ENCODE results near the gene PVALEF.

The PVALEF gene

DNA sequence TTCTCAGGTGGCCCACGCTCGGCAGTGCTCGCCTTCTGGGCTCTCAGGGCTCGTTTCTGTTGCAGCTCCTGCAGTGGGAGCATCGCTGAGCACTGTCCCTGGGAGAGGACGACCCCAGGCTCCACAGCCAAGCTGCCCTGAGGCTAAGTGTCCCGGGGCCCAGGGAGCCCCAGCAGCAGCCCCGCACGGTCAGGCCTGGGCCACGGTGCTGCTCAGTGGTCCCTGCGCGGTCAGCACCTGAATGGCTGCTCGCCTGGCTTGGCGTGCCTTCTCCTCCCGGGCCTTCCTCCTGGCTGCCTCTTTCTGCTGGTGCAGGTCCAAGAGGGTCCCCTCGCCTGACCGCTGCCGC lies 34.1 kb downstream of the PVALEF start:
- DNase-seq, result no peak

DNA sequence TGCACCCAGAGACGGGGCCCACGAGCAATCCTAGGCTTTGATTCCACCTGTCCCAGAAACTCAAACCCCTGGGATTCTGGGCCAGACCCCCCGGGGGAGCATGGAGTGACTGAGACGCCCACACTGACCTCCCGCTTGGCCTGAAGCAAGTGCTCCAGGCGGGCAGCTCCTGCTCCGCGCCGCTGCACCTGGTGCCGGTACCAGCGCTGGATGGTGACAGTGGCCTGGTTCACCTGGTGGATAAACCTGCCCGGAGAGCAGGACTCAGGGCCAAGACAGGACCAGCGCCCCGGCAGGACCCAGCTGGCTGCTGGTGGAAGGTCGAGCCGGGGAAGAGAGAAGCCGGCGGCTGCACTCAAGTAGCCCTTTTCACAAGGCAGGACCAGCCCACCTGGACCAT lies 34.9 kb downstream of the PVALEF start:
- DNase-seq, result no peak

DNA sequence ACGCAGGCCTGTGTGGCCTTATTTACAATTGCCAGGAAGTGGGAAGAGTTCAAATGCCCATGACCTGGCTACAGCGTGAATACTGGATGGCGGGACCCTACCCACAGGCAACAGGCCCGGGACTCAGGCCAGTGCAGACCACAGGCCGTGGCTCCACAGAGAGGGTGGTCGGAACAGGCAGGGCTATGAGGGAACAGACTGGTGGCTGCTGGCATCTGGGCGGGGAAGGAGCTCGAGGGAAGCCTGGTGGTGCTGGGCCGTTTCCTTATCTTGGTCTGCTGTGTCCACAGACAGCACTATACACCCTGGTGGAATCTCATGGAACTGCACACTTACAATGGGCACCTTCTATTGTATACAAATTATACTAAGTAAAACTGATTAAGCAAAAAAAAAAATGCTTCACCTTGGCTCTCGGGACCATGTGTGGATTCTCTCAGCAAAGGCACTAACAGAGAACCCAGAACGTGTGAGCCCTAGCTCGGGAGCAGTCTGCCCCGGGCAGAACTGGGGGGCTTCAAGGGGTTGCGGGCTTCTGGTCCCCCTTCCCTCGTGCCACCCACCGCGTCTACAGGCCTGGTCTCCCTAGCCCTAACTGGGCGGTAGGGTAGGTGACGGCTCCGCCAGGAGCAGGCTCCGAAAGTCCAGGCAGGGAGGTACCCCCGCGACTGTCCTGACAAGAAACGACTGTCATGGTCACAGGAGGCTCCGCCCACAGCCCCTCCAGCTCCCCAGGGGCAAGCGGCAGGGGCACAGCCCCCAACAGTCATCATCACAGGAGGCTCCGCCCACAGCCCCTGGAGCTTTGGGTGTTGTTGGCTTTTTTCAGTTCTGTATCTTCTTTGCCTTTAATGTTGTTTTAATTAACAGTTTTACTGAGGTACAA lies 35.6 kb downstream of the PVALEF start:
- DNase-seq, result peak; percentile 92 to 96

DNA sequence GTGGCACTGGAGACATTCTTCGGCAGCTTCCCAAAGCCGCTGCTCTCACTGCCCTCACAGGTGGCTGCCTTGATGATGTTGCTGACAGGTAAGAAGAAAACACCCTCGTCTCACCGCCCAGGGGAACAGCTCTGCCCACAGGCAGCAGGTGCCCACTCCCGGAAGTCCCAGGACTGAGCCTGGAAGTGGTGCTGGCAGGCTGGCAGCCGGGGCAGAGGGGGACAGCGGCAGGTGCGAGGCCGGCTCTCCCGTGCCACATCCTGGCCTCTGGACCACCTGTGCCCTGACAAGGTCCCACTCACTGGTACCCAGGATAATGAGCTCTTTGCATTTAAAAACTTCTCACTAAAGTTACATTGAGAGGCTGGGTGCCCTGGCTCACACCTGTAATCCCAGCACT lies 37.0 kb downstream of the PVALEF start:
- DNase-seq, result no peak

DNA sequence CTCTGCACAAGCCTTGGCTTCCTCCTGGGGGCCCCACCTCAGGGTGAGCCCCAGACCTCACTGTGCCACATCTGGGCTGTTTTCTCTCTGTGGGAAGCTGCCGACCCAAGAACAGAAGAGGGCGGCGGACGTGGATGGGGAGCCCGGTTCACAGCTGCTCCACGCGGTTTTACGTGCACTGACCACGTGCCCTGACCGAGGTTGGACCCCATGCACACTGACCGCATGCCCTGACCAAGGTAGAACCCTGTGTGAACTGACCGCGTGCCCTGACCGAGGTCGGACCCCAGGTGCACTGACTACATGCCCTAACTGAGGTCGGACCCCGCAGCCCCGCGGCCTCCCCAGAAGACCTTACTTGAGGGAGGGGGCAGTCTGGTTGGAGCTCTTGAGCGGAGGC lies 37.8 kb downstream of the PVALEF start:
- DNase-seq, result no peak

DNA sequence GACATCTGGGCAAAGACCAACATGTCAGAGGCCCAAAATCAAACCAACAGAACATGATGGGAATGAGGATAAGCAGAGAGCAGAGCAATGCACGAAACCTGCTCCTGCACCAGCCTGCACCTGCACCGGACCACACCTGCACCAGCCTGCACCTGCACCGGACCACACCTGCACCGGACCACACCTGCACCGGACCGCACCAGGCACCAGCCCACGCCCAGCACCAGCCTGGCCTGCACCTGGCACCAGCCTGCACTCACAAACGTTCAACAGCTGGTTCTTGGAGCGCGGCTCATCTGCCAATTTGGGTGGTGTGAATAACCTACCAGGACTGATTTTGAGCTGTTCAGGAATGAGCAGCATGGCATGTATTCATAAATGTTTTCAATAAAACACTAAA lies 39.3 kb downstream of the PVALEF start:
- no peak for DNase-seq

DNA sequence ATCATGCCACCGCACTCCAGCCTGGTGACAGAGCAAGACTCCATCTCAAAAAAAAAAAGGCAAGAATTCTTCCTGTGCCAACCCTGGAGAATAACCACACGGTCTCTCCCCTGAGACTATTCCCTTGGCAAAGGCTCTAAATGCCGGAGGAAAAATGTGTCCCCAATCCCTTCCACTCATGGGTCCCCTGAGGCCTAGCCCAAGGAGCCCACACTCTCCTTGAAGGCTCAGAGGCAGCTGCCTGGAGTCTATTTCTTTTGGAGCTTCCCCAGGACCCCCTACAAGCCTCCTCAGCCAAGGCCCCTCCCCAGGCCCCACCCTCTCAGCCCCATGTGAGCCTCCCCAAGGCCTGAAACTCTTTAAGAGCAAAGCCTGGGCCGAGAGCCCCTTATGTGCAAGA lies 40.9 kb downstream of the PVALEF start:
- no peak for DNase-seq

DNA sequence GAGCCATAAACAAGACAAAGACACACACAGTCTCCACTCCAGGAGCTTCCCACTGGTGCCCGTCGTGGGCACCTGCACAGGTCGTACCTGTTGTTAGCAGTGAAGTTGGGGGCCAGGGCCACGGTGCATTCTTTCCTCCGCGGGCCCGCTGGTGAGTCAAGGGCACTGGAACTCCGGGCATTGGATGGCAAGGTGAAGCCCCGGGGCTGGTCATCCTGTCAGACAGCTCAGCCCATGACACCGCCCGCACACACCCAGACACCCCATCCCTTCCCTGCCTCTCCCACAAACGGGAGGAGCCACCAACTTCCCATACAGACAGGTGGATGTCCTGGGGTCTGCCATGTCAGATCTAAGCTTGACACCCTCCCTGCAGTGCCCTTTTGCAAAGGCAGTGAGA lies 41.4 kb downstream of the PVALEF start:
- no peak for DNase-seq

DNA sequence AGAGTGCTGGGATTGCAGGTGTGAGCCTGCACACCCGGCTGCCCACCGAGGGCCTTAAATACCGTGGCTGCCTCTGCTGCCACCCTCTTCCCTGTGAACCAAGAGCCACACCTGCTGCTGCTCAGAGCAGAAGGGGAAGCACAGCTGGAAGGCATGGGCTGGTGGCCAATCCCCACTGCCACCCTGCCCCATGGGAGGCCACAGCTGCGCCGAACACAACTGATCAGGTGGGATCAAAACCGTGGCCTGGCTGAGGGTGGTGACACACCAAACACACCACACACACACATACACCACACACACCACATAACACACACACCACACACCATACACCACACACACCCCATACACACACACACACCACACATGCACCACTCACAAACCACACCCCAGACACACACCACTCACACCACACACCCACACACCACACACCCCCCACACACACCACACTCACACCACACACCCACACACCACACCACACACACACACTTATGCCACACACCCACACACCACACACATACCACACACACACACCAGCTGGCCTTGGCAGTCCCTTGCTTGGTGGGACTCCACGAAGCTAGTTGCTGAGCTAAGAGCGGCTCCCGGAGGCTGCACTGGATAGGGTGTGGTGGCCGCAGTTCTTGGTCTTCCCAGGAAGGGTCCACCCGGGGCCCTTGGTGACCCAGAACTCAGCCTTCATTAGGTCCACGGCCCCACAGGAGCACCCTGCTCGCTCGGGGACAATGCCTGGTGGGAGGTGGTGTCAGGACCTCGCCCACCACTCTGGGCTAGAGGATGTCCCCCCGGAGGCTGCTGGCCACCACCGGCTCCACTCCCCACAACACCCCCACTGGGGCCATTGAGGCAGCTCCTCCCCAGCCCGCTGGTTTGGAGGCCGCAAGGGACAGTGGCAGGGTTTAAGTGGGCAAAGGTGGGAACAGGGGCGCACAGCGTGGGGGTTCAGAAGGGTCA lies 42.6 kb downstream of the PVALEF start:
- no peak for DNase-seq

DNA sequence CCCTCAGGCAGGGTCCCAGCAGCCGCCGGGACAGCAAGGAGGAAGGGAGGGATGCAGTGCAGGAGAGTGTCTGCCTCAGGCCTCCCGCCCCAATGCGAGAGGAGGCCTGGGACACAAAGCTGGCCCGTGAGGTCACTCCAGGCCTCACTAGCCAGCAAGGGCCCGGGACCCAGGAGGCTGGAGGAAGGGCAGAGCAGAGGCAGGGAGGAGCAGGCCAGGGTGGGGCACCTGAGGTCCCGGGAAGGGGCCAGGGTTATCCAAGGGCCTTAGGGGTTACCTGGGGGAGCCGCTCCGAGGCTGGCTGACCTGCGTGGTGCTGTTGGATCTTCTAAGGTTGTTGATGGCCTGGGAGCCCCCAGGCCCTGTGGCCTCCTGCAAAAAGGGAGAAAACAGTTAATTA lies 43.3 kb downstream of the PVALEF start:
- no peak for DNase-seq

DNA sequence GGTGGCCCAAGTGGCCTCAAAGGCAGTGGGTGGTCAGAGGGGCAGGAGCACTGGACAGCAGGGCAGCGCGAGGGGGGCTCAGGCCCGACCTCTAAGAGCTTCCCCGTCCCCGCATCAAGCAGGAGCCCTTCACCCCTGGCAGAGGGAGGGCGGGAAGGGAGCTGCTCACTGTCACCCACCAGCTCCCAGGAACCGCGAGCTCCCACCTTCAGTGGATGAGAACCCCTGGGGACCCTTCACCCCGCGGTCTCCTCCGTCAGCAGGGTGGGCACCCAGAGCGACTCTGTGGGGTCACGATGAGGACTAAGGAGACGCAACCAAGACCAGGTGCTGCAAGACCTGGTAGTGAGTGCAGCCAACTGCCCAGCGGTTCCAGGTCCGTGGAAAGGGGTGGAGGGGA lies 43.8 kb downstream of the PVALEF start:
- DNase-seq, result no peak

DNA sequence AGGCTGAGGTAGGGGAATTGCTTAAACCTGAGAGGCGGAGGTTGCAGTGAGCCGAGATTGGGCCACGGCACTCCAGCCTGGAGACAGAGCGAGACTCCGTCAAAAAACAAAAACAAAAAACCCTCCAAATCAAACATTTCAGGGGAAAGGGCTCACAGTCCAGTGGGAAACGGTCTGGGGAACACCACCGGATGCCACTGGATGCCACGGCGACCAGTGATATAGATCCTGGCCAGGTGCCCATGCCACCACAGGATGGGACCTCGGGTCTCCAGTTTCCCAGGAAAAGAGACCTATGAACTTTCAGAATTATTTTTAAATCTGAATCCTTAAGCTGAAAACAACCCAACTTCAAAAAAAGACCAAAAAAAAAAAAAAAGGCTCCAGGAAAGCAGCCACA lies 45.2 kb downstream of the PVALEF start:
- no peak for DNase-seq

DNA sequence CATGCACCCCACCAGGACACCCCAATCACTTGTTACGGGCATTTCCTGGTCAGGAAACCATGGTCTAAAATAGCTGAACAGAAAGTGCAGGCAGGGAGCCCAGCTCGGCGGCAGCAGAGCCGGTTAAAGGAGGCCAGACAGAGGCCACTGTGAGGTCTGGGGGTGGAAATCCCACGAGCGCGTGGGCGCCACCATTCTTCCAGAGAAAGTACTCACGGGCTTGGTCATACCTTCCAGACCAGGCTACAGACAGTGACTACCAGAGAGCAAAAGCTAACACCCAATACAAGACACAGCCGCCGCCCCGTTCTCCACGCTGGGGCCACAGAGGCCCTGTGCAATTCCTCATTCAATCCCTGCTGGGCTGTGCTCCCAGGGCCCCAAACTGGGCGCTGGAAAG lies 45.6 kb downstream of the PVALEF start:
- DNase-seq, result peak in 1 of 2 experiments; percentile 10

DNA sequence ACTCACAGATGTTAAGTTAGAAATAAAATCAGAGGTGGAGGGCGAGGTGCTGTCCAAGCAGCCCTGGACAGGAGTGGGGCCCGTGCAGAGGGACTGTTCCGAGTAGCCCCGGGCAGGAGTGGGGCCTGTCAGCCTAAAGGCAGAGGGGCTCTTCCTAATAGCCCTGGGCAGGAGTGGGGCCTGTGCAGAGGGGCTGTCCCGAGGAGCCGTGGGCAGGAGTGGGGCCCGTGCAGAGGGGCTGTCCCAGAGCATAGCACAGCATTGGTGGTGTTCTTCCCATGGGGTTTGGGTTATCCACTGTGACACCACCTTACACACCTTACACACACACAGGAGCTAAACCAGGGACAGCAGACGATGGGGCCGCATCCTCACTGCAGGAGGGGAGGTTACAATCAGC lies 47.1 kb downstream of the PVALEF start:
- no peak for DNase-seq

DNA sequence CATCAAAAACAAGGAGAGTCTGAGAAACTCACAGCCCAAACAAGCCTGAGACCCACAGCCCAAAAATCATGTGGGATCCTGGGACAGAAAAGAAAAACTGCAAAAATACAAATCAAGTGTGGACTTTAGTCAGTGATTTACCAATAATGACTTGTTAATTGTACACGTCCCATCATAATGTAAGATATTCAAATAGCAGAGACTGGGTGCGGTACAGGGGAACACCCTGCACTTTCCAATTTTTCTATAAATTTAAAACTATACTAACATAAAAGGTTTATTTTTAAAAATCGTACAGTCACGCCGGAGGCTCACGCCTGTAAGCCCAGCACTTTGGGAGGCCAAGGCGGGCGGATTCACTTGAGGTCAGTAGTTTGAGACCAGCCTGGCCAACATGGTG lies 48.7 kb downstream of the PVALEF start:
- no peak for DNase-seq

DNA sequence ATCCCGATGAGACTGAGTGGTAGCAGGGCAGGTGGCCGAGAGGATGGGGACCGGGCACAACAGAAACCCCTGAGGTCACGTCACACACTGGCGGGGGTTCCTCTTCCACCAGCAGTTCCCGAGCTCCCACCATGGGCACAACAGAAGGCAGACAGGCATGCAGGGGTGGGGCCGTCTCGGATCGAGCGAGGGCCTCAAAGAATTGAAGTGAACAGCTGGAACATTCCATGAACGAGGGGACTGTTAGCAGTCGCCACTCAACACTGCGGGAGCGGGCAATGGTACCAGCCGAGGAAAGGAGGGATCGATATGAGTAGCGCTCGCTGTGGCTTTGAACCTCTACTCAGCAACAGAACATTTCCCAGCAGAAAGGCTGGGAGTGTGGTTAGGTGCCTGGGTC lies 52.2 kb downstream of the PVALEF start:
- no peak for DNase-seq

DNA sequence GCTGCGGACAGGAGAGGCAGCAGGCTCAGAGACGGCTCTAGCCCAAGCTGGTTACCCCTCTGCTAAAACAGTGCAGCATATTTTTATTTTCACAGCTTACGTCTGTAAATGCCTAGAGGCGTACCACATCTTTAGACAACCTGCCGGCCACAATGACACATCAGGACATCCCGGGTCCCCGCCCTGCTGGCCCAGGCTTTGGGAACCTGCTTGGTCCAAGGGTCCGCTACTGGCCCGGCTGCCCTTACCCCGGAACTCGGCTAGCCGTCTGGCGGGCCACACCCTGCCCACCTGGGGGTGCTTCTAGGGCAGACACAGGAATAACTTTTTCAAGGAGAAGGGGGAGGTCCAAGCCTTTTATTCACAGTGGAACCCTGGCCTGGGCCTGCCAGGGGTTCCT lies 53.2 kb downstream of the PVALEF start:
- DNase-seq, result no peak

DNA sequence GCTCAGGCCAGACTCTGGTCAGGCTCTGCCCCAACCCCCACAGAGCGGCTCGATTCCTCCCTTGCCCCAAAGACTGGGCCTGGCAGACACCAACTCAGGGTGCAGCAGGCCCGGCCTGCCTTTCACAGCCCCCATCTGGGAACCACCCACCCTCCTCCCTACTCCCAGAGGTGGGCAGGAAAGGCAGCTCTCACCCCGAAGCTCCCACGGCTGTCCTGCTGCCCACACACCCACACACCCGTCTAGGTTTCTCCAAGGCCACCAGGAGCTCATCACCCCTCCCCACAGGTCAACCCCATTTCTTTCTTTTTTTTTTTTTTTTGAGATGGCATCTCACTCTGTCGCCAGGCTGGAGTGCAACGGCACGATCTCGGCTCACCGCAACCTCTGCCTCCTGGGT lies 53.7 kb downstream of the PVALEF start:
- DNase-seq, result no peak

DNA sequence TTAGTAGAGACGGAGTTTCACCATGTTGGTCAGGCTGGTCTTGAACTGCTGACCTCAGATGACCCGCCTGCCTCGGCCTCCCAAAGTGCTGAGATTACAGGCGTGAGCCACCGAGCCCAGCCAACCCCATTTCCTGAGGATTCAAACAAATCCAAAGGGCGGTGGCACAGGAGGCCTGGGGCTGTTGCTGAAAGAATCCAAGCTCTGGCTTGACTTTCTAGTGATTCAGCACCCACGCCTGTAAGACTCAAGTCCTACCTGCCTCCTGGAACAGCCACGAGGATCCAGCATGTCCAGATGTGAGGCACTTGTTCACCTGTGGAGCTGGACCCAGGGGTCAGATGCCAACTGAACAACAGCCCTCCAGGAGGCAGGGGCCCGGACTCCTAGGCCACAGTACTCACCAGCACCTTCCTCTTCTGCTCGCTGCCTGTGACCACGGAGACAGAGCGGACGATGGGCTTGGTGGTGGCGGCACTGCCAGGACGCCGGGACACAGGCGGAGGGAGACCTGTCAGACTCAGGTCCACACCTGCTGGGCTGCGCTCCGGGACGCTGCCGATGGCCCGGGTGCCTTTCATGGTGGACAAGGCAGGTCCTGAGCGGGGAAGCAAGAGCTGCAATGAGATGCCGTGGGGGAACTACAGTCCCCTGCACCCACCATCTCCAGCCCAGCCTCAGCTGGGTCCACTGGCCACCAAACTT lies 54.3 kb downstream of the PVALEF start:
- DNase-seq, result no peak

DNA sequence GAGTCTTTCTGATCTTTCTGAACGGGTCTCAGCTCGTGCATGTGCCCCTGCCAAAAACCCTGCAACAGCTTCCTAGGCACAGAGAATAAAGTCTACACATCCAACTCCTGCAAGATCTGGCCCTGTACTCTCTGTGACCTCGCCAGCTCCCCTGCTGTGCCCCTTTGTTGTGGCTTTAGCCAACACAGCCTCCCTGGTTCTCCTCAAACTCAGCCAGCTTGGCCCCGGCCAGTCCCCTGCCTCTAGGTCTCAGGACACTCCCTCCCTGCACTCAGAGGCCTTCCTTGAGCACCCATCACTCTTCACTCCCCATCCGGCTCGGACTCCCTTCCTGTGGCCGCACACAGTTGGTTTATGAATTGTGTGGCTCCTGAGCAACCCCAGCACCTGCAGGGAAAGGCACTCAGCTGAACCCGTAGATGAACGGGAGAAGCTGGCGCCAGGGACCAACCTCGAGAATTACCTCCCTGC lies 56.1 kb downstream of the PVALEF start:
- DNase-seq, result no peak

DNA sequence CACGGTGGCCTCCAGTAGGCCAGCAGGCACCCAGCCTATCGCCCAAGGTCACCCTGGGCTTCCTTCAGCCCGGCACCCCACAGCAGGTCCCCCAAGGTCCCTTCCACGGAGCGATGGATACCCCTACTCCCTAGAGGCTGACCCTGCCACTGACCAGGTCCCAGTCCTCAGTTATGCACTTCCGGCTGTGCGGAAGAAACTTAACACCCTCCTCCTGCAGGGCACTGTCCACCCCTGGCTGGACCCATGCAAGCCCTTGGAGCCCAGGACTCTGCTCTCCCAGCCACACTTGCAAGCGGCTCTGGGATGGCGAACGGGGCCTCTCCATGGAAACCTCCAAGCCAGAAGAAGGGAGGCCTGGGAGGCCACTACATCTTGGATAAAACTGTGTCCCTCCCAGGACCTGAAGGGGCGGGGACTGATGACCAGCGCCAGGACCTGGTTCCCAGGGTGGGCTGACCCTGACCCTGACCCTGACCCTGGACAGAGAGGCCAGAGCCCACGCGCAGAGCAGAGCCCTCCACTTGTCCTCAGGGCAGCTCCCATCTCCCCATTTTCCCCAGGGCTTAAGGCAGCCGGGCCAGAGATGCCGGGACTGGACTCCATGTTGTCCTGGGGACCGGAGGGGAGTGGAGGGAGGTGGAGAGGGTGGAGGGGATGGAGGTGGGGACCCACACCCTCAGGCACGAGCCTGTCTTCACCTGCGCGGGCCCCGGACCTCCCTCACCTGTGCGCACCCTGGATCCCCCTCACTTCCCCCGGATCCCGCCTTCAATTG lies 56.7 kb downstream of the PVALEF start:
- no peak for DNase-seq

DNA sequence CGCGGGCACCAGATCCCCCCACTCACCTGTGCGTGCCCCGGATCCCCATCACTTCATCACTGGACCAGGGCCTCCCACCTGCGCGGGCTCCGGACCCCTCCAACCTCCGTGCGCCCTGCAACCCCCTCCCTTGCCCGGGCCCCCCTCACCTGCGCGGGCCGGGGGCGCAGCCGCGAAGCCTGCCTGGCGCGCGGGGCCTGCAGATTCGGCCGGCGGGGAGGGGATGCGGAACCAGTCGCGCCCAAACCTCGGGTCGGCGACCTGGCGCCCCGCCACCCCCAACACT lies 57.3 kb downstream of the PVALEF start:
- no peak for DNase-seq
